Measurements from ENCODE around the gene RGL2. TPM values are rescaled to one million over a fixed set of nuclear protein-coding genes. Genes with fewer than 3 reads are reported as not detected.

RGL2 gene
- polyA plus RNA-seq, 1 donor (not counting 4 experiments of a cell fraction or from before 2014, with no cell fraction given): 33.6 TPM

DNA sequence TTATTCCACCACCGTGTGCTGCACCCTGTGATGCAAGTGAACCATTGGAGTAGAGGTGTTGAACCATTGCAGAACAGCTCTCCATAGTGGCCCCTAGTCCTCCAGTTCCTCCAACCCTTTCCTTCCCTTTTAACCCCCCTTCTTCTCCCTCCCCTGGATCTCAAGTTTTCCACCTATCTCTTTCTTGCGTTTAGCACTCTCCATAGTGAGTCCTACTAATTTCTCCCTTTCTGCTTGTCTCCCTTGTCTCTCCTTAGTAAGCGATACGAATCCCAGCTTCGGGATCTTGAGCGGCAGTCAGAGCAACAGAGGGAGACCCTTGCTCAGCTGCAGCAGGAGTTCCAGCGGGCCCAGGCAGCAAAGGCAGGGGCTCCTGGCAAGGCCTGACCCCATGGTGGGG is 8.3 kb downstream of the RGL2 start:
- Histone ChIP-seq H3K79me2 (ENCODE audit: control insufficient read depth, insufficient read depth, low read length) (peaks cover 49% of the 10 kb centered on the region), H3K27me3 (ENCODE audit: control insufficient read depth, extremely low read depth, insufficient read depth, low read length) (no peaks in the 10 kb centered on the region), H4K20me1 (ENCODE audit: control insufficient read depth, extremely low read depth, insufficient read depth, low read length) (no peaks in the 10 kb centered on the region), H3K9me3 (ENCODE audit: control insufficient read depth, low read depth, low read length) (no peaks in the 10 kb centered on the region), H3K9me1 (ENCODE audit: control insufficient read depth, extremely low read depth, insufficient read depth, low read length) (no peaks in the 10 kb centered on the region), H3K27ac (ENCODE audit: control insufficient read depth, insufficient read depth, low read length) (peak overlapping the region; percentile 85), H3K4me3 (ENCODE audit: control insufficient read depth in 2 of 3, extremely low read depth in 1 of 3, insufficient read depth in 2 of 3, low read depth in 1 of 3, low read length in 3 of 3) (peak overlapping the region; percentile 54 to 98 (median 95)), H3K4me1 (ENCODE audit: control insufficient read depth, extremely low read depth, insufficient read depth, low read length) (peaks cover 20% of the 10 kb centered on the region), H3K4me2 (ENCODE audit: control insufficient read depth, extremely low read depth, insufficient read depth, low read depth, low read length) (peak overlapping the region; percentile 99), H2AFZ (ENCODE audit: control insufficient read depth, low read length) (no peak overlapping the region), H3K9ac (ENCODE audit: control insufficient read depth, extremely low read depth, insufficient read depth, low read length) (peak overlapping the region; percentile 95), H3K36me3 (ENCODE audit: control insufficient read depth in 2 of 2, extremely low read depth in 1 of 2, insufficient read depth in 2 of 2, low read length in 2 of 2) (peaks cover 37 to 49% of the 10 kb centered on the region in 2 experiments)
- DNase-seq (ENCODE audit: low read depth, low spot score) (no peak), FAIRE-seq (no peak)
- TF ChIP-seq EZH2 (IDR thresholded peaks at IDR 0.05; ENCODE audit: low read length): no peak
- dilution Hi-C loops (cut with MboI; ENCODE audit: extremely low pct_ligation_motif_present, low sequenced_read_pairs): no loop called here

DNA sequence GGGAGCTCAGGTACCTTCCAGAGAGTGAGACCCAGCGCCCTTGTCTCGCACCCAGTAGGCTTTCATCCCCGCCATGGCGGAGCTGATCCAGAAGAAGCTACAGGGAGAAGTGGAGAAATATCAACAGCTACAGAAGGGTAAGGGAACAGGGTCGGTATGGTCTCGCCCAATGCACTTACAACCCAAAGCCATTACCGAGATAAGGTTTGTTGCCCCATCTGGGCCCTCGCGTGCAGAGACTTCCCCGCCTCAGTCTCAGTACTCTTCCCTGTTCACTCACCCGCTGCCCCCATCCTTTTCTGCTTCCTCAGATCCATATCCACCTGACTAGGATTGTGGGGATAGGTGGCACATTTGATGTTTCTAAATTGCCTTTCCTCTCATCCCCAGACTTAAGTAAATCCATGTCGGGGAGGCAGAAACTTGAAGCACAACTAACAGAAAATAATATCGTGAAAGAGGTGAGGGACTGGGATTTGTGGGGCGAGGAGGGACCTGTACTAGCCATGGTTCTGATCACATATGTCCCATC is 8.9 kb downstream of the RGL2 start:
- no peaks in the 10 kb centered on the region for H3K9me3 ChIP-seq (ENCODE audit: control insufficient read depth, low read depth, low read length)
- no peaks in the 10 kb centered on the region for H4K20me1 ChIP-seq (ENCODE audit: control insufficient read depth, extremely low read depth, insufficient read depth, low read length)
- peak overlapping the region; percentile 95 for H2AFZ ChIP-seq (ENCODE audit: control insufficient read depth, low read length)
- peak overlapping the region; percentile 99 for H3K4me2 ChIP-seq (ENCODE audit: control insufficient read depth, extremely low read depth, insufficient read depth, low read depth, low read length)
- H3K9ac ChIP-seq (ENCODE audit: control insufficient read depth, extremely low read depth, insufficient read depth, low read length): peak overlapping the region; percentile 95
- peaks cover 20% of the 10 kb centered on the region for H3K4me1 ChIP-seq (ENCODE audit: control insufficient read depth, extremely low read depth, insufficient read depth, low read length)
- dilution Hi-C loops (cut with MboI; ENCODE audit: extremely low pct_ligation_motif_present, low sequenced_read_pairs): no loop called here
- TF ChIP-seq EZH2 (IDR thresholded peaks at IDR 0.05; ENCODE audit: low read length): no peak
- TF ChIP-seq, protein P1, sequence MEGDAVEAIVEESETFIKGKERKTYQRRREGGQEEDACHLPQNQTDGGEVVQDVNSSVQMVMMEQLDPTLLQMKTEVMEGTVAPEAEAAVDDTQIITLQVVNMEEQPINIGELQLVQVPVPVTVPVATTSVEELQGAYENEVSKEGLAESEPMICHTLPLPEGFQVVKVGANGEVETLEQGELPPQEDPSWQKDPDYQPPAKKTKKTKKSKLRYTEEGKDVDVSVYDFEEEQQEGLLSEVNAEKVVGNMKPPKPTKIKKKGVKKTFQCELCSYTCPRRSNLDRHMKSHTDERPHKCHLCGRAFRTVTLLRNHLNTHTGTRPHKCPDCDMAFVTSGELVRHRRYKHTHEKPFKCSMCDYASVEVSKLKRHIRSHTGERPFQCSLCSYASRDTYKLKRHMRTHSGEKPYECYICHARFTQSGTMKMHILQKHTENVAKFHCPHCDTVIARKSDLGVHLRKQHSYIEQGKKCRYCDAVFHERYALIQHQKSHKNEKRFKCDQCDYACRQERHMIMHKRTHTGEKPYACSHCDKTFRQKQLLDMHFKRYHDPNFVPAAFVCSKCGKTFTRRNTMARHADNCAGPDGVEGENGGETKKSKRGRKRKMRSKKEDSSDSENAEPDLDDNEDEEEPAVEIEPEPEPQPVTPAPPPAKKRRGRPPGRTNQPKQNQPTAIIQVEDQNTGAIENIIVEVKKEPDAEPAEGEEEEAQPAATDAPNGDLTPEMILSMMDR (optimal IDR thresholded peaks at IDR 0.05 in 1 of 3, IDR thresholded peaks at IDR 0.05 in 1 of 3, conservative IDR thresholded peaks at IDR 0.05 in 1 of 3; ENCODE audit: extremely low read depth in 1 of 3, insufficient read depth in 2 of 3, low read length in 3 of 3): no peak
- H3K27ac ChIP-seq (ENCODE audit: control insufficient read depth, insufficient read depth, low read length): peak overlapping the region; percentile 85
- DNase-seq (ENCODE audit: low read depth, low spot score): no peak
- H3K9me1 ChIP-seq (ENCODE audit: control insufficient read depth, extremely low read depth, insufficient read depth, low read length): no peaks in the 10 kb centered on the region
- no peak for FAIRE-seq
- H3K4me3 ChIP-seq (ENCODE audit: control insufficient read depth in 2 of 3, extremely low read depth in 1 of 3, insufficient read depth in 2 of 3, low read depth in 1 of 3, low read length in 3 of 3): peak overlapping the region; percentile 54 to 98 (median 95)
- peaks cover 35 to 47% of the 10 kb centered on the region in 2 experiments for H3K36me3 ChIP-seq (ENCODE audit: control insufficient read depth in 2 of 2, extremely low read depth in 1 of 2, insufficient read depth in 2 of 2, low read length in 2 of 2)
- no peaks in the 10 kb centered on the region for H3K27me3 ChIP-seq (ENCODE audit: control insufficient read depth, extremely low read depth, insufficient read depth, low read length)
- H3K79me2 ChIP-seq (ENCODE audit: control insufficient read depth, insufficient read depth, low read length): peaks cover 49% of the 10 kb centered on the region
